Caki2 (cell line): ENCODE results near the gene WLS. TPM values are rescaled to one million over a fixed set of nuclear protein-coding genes. Genes with fewer than 3 reads are reported as not detected.

Experiments used
- DNase-seq: peaks from one replicate; pipeline ENCODE4 v3.0.0-alpha.2; 2015; ENCODE audit warnings: low read depth
- in situ Hi-C: cut with HindIII; loops from 2 replicates; pipeline ENCODE4 v1.10.0; 2016; ENCODE audit warnings: low sequenced_read_pairs, low pct_unique_long_range_greater_than_20kb, mixed read lengths
- total RNA-seq: library from RNA; depleted of rRNA; stranded (reverse); fragments of >200 nt; shearing (Covaris generic); gene quantifications from 2 replicates; pipeline ENCODE4 v1.2.3, GENCODE V29; 2014; ENCODE audit warnings: low replicate concordance; rRNA removed

WLS gene
- total RNA-seq, 1 experiment from 2014 or later, result not detected

- in situ Hi-C loops, result no loop called here
- DNase-seq, result no peak
These were observed 150.5 kb downstream of the WLS start for GRCh38 chr1:68081775-68082283.

GRCh38 chr1:68078647-68079046 lies 153.7 kb downstream of the WLS start:
- in situ Hi-C loops, result no loop called here
- DNase-seq, result no peak

Other genes with a start within 250 kb of the WLS start
- not detected in 2 replicates for gene DIRAS3, start 181.9 kb downstream of the WLS start, total RNA-seq
- not detected in 2 replicates for gene RPE65, start 217.4 kb upstream of the WLS start, total RNA-seq